ENCODE measurements around the gene FOXK1. TPM values are rescaled to one million over a fixed set of nuclear protein-coding genes. Genes with fewer than 3 reads are reported as not detected.

Gene FOXK1
- total and polyA plus RNA-seq, 2 of the 13 experiments (the other 11 are each of a cell fraction or from before 2014, with no cell fraction given): 4.6 to 8.8 TPM

GRCh38 chr7:4641091-4641666 is 40.9 kb upstream of the FOXK1 start (continued):
- no peak for TF ChIP-seq NONO (IDR thresholded peaks at IDR 0.05)
- TF ChIP-seq NONO (CRISPR knock-in tag; conservative IDR thresholded peaks at IDR 0.05): 0 out of 2 replicates have a peak, but pooled peaks have one; percentile 7
- TF ChIP-seq ZNF672 (CRISPR knock-in tag; IDR thresholded peaks at IDR 0.05): no peak
- no peak for TF ChIP-seq ATF6 (CRISPR knock-in tag; conservative IDR thresholded peaks at IDR 0.05)
- TF ChIP-seq NR2C2 (CRISPR knock-in tag; IDR thresholded peaks at IDR 0.05; ENCODE audit: borderline replicate concordance): no peak
- TF ChIP-seq POLR2AphosphoS5 (IDR thresholded peaks at IDR 0.05; ENCODE audit: low read depth, low read length): peak; percentile 67; the same call in 1 of the 2 replicates
- 0 out of 2 replicates have a peak, but pooled peaks have one; percentile 57 for TF ChIP-seq ZNF83 (CRISPR knock-in tag; IDR thresholded peaks at IDR 0.05; ENCODE audit: borderline replicate concordance)
- TF ChIP-seq POLR2G (IDR thresholded peaks at IDR 0.05; ENCODE audit: low read depth, low read length): 0 out of 2 replicates have a peak, but pooled peaks have one; percentile 29
- TF ChIP-seq HMGXB3 (CRISPR knock-in tag; IDR thresholded peaks at IDR 0.05; ENCODE audit: borderline replicate concordance): 0 out of 2 replicates have a peak, but pooled peaks have one; percentile 12
- no peak for TF ChIP-seq ZNF205 (CRISPR knock-in tag; IDR thresholded peaks at IDR 0.05)
- peak; percentile 44; the same call in 1 of the 2 replicates for TF ChIP-seq ZMYM2 (CRISPR knock-in tag; IDR thresholded peaks at IDR 0.05)
- no peak for TF ChIP-seq ZFP36 (IDR thresholded peaks at IDR 0.05; ENCODE audit: borderline replicate concordance, low read depth, low read length, partially characterized antibody)
- peak; percentile 37; the same call in 1 of the 2 replicates for TF ChIP-seq ZNF770 (CRISPR knock-in tag; IDR thresholded peaks at IDR 0.05)
- 0 out of 2 replicates have a peak, but pooled peaks have one; percentile 3 for TF ChIP-seq ZFP91 (CRISPR knock-in tag; IDR thresholded peaks at IDR 0.05; ENCODE audit: borderline replicate concordance)
- TF ChIP-seq LCORL (IDR thresholded peaks at IDR 0.05): no peak
- TF ChIP-seq LCORL (CRISPR knock-in tag; IDR thresholded peaks at IDR 0.05): peak; percentile 36; the same call in 1 of the 2 replicates
- no peak for TF ChIP-seq SNAPC5 (CRISPR knock-in tag; IDR thresholded peaks at IDR 0.05; ENCODE audit: borderline replicate concordance)
- 0 out of 2 replicates have a peak, but pooled peaks have one; percentile 27 for TF ChIP-seq HNRNPL (IDR thresholded peaks at IDR 0.05; ENCODE audit: low read depth, low read length)

Data from HepG2 (cell line).